Osteoblast (primary cell): Measurements from ENCODE around the gene RASGRP2. TPM values are rescaled to one million over a fixed set of nuclear protein-coding genes. Genes with fewer than 3 reads are reported as not detected.

Experiments
- DNase-seq: peaks from one replicate; pipeline ENCODE4 v3.0.0; 2011; ENCODE audit warnings: low spot score, mixed read lengths; ENCODE audit not compliant: insufficient read length; ENCODE audit errors: missing footprints
- H2AFZ ChIP-seq: 2 replicates; pipeline ENCODE4 v1.6.0; 2011; ENCODE audit warnings: mild to moderate bottlenecking, low read length
- H3K27ac ChIP-seq: 2 replicates; pipeline ENCODE4 v1.5.1; 2011; ENCODE audit warnings: mild to moderate bottlenecking, low read depth, low read length, moderate library complexity
- H3K27me3 ChIP-seq: 2 replicates; pipeline ENCODE4 v1.6.0; 2012; ENCODE audit warnings: mild to moderate bottlenecking, control low read depth, inconsistent platforms, low read length, moderate library complexity; ENCODE audit not compliant: insufficient read depth
- H3K36me3 ChIP-seq: 2 replicates; pipeline ENCODE4 v1.5.1; 2011; ENCODE audit warnings: mild to moderate bottlenecking, low read length, control low read depth, moderate library complexity; ENCODE audit not compliant: insufficient read depth
- H3K4me1 ChIP-seq: 2 replicates; pipeline ENCODE4 v1.5.1; 2011; ENCODE audit warnings: mild to moderate bottlenecking, low read length, control low read depth, moderate library complexity; ENCODE audit not compliant: insufficient read depth
- H3K4me2 ChIP-seq: 2 replicates; pipeline ENCODE4 v1.6.0; 2011; ENCODE audit warnings: mild to moderate bottlenecking, low read length; ENCODE audit not compliant: insufficient read depth
- H3K4me3 ChIP-seq: fragments of 200-600 bp; sonication (generic); 3 replicates; pipeline ENCODE4 v1.5.1; 2012; ENCODE audit warnings: mild to moderate bottlenecking, low read length, inconsistent platforms; ENCODE audit not compliant: insufficient read depth
- H3K79me2 ChIP-seq: 2 replicates; pipeline ENCODE4 v1.6.0; 2012; ENCODE audit warnings: mild to moderate bottlenecking, low read length, control low read depth, inconsistent platforms; ENCODE audit not compliant: insufficient read depth
- H3K9me3 ChIP-seq: 2 replicates; pipeline ENCODE4 v1.5.1; 2011; ENCODE audit warnings: low read depth, low read length, control low read depth
- H4K20me1 ChIP-seq: 2 replicates; pipeline ENCODE4 v1.6.0; 2012; ENCODE audit warnings: mild to moderate bottlenecking, low read length, control low read depth; ENCODE audit not compliant: insufficient read depth
- total RNA-seq: library from RNA; depleted of rRNA; stranded (reverse); fragments of >200 nt; gene quantifications from 2 replicates; pipeline ENCODE4 v1.2.3, GENCODE V29; 2012
- TF ChIP-seq, protein P1 (sequence below): IDR thresholded peaks from 2 replicates; pipeline ENCODE4 v1.5.1; 2011; ENCODE audit warnings: mild to moderate bottlenecking, low read depth, low read length, moderate library complexity; ENCODE audit errors: extremely low read depth

Gene RASGRP2
- total RNA-seq, 1 donor, result not detected

DNA sequence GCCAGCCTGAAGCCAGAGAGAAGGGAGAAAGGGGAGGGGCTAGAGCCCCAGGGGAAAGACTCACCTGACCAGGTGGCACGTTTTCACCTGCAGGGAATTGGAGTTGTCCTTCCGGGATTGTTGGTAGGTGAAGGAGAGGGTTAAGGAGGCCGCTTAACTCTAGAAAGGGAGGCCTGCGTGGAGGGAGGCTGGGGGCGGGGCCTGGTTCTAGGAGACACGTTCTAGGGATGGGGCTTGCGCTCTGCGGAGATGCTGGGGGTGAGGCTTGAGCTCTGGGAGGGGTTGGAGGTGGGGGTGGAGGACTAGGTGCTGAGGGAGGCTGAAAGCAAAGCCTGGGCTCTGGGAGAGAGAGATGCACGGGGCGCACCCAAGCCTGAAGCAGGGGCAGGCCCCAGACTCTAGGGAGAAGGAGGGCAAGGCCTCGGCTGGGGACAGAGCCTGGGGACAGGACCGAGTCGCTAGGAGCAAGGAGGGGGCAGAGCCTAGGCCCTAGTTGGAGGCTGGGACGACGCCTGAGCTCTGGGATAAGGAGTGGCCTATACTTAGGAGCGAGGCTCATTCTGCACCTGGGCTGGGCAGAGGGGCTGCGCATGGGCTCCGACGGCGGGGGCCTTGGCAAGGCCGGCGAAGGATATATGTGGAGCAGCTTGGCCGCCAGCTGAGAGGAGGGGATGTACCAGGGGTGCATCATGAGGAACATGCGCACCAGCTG is 2.4 kb downstream of the RASGRP2 start:
- no peak overlapping the region for H3K27ac ChIP-seq
- H4K20me1 ChIP-seq, result no peaks in the 10 kb centered on the region
- no peak for DNase-seq
- H3K4me3 ChIP-seq, result no peak overlapping the region
- no peak overlapping the region for H3K4me2 ChIP-seq
- H3K36me3 ChIP-seq, result no peaks in the 10 kb centered on the region
- no peaks in the 10 kb centered on the region for H3K9me3 ChIP-seq
- no peak overlapping the region for H2AFZ ChIP-seq
- H3K79me2 ChIP-seq, result no peaks in the 10 kb centered on the region
- TF ChIP-seq, protein P1, sequence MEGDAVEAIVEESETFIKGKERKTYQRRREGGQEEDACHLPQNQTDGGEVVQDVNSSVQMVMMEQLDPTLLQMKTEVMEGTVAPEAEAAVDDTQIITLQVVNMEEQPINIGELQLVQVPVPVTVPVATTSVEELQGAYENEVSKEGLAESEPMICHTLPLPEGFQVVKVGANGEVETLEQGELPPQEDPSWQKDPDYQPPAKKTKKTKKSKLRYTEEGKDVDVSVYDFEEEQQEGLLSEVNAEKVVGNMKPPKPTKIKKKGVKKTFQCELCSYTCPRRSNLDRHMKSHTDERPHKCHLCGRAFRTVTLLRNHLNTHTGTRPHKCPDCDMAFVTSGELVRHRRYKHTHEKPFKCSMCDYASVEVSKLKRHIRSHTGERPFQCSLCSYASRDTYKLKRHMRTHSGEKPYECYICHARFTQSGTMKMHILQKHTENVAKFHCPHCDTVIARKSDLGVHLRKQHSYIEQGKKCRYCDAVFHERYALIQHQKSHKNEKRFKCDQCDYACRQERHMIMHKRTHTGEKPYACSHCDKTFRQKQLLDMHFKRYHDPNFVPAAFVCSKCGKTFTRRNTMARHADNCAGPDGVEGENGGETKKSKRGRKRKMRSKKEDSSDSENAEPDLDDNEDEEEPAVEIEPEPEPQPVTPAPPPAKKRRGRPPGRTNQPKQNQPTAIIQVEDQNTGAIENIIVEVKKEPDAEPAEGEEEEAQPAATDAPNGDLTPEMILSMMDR, result no peak
- peaks cover 55% of the 10 kb centered on the region for H3K27me3 ChIP-seq
- H3K4me1 ChIP-seq, result peaks cover 10% of the 10 kb centered on the region

DNA sequence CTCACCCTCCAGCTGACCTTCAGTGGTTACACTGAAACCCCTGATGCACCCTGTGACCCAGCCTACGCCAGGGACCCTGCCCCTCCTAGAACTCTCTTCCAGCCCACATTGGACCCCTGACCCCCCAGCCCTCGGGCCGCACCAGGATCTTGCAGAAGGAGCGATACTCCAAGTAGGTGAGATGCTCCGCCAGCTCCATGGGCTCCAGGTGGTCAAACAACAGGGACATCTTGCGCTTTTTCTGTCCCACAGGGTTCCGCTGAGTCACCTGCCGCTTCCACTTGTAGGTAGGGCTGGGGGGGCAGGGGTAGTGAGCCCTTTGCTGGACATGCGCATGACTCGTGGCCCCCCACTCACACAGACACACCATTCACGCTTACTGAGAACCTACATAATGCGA is 4.1 kb downstream of the RASGRP2 start:
- Histone ChIP-seq H3K4me3 (no peak overlapping the region), H3K27ac (no peak overlapping the region), H3K9me3 (no peaks in the 10 kb centered on the region), H3K4me2 (no peak overlapping the region), H2AFZ (no peak overlapping the region), H3K4me1 (peaks cover 10% of the 10 kb centered on the region), H4K20me1 (no peaks in the 10 kb centered on the region), H3K36me3 (no peaks in the 10 kb centered on the region), H3K27me3 (peaks cover 42% of the 10 kb centered on the region), H3K79me2 (no peaks in the 10 kb centered on the region)
- DNase-seq, result no peak
- TF ChIP-seq, protein P1, result no peak

- Histone ChIP-seq H3K4me3 (no peak overlapping the region), H2AFZ (no peak overlapping the region), H4K20me1 (no peaks in the 10 kb centered on the region), H3K27ac (no peak overlapping the region), H3K9me3 (no peaks in the 10 kb centered on the region), H3K4me2 (no peak overlapping the region), H3K79me2 (no peaks in the 10 kb centered on the region), H3K36me3 (no peaks in the 10 kb centered on the region), H3K4me1 (no peaks in the 10 kb centered on the region), H3K27me3 (peaks cover 18% of the 10 kb centered on the region)
- TF ChIP-seq, protein P1, result no peak
- no peak for DNase-seq
Measured at GRCh38 chr11:64736654-64737053, 7.3 kb downstream of the RASGRP2 start.

DNA sequence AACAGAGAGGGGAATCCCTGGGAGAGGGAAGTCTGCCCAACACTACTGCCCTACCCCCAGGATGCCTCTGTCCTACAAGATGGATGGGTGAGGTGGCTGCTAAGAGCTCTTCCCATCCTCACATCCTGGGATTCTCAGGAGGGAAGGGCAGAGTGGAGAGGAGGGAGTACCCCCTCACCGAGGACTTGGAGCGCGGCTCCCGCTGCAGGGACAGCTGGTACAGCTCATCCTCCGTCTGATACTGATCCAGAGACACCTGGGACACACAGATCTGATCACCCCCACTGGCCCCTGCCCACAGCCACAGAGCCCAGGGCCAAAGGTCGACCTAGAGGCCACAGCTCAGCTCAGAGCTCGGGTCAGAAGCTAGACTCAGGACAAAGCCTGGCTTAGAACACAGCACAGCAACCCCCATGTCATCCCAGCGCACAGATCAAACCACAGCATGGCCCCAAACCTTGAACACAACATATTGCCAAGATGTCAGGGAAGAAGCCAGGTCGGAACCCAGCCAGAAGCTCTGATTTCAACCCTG is 8.2 kb downstream of the RASGRP2 start:
- TF ChIP-seq, protein P1, result no peak
- Histone ChIP-seq H3K4me2 (no peak overlapping the region), H3K27ac (no peak overlapping the region), H3K79me2 (no peaks in the 10 kb centered on the region), H3K9me3 (no peaks in the 10 kb centered on the region), H3K27me3 (peaks cover 11% of the 10 kb centered on the region), H3K4me1 (no peaks in the 10 kb centered on the region), H3K4me3 (no peak overlapping the region), H4K20me1 (no peaks in the 10 kb centered on the region), H3K36me3 (no peaks in the 10 kb centered on the region), H2AFZ (no peak overlapping the region)
- DNase-seq, result no peak
